Uterus (tissue), 2 donors: ENCODE data around the gene TNIP1.

Experiments used
- POLR2A ChIP-seq, 2 donors: fragments of 450-650 bp; IDR thresholded peaks; one replicate each; pipeline ENCODE4 v1.6.1; 2016; ENCODE audit warnings: antibody characterized with exemption in 2 of 2, mild to moderate bottlenecking in 1 of 2, moderate library complexity in 1 of 2
- TF ChIP-seq, protein P1 (sequence below), 4 experiments: fragments of 200-600 bp in 2 of 4; fragments of 450-650 bp in 2 of 4; sonication (generic) in 2 of 4; IDR thresholded peaks; one replicate each; pipeline ENCODE4 v1.5.1; 2016 to 2019; ENCODE audit warnings: antibody characterized with exemption in 4 of 4, mild to moderate bottlenecking in 2 of 4, moderate library complexity in 1 of 4

DNA sequence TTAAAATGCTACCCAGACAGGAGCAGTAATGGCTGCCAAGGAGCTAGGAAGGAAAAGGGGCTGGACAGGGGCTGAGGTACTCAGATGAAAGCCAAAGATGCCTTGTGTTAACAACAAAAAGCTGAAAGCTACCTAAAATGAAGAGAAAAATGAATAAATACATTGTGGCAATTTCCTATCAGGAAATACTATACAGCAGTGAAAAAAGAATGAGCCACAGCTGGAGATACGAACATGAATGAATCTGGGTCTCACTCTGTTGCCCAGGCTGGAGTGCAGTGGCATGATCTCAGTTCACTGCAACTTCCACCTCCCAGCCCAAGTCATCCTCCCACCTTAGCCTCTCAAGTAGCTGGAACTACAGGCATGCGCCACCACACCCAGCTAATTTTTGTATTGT lies 6.3 kb downstream of the TNIP1 start:
- TF ChIP-seq, protein P1, sequence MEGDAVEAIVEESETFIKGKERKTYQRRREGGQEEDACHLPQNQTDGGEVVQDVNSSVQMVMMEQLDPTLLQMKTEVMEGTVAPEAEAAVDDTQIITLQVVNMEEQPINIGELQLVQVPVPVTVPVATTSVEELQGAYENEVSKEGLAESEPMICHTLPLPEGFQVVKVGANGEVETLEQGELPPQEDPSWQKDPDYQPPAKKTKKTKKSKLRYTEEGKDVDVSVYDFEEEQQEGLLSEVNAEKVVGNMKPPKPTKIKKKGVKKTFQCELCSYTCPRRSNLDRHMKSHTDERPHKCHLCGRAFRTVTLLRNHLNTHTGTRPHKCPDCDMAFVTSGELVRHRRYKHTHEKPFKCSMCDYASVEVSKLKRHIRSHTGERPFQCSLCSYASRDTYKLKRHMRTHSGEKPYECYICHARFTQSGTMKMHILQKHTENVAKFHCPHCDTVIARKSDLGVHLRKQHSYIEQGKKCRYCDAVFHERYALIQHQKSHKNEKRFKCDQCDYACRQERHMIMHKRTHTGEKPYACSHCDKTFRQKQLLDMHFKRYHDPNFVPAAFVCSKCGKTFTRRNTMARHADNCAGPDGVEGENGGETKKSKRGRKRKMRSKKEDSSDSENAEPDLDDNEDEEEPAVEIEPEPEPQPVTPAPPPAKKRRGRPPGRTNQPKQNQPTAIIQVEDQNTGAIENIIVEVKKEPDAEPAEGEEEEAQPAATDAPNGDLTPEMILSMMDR (IDR thresholded peaks at IDR 0.05), result no peak
- TF ChIP-seq POLR2A (IDR thresholded peaks at IDR 0.05), result no peak
